ENCODE measurements around the gene PHF21A. TPM values are rescaled to one million over a fixed set of nuclear protein-coding genes. Genes with fewer than 3 reads are reported as not detected.

PHF21A gene
- polyA plus RNA-seq, 3 donors, result 6.2 to 95.2 (median 14.0) TPM

GRCh38 chr11:45933131-45933831 is 188.0 kb downstream of the PHF21A start:
- H3K79me2 ChIP-seq (ENCODE audit: insufficient read depth, low read length), result peaks cover 38% of the 10 kb centered on the region
- H3K9me3 ChIP-seq (replicated peaks in 1 of 2; ENCODE audit: control insufficient read depth in 1 of 2, insufficient read depth in 1 of 2, low read length in 2 of 2), result no peaks in the 10 kb centered on the region
- H3K27ac ChIP-seq (ENCODE audit: low read depth in 1 of 2, low read length in 2 of 2), result peak overlapping the region; percentile 38 to 72
- H3K9me3 Mint-ChIP-seq, result no peaks in the 10 kb centered on the region
- H3K27me3 ChIP-seq (ENCODE audit: control insufficient read depth in 2 of 2, insufficient read depth in 2 of 2, low read length in 2 of 2), result no peaks in the 10 kb centered on the region
- H3K4me3 ChIP-seq (replicated peaks in 1 of 3; ENCODE audit: low read depth in 2 of 3, low read length in 3 of 3), result peak overlapping the region in 1 of 3 experiments; percentile 48
- peak overlapping the region; percentile 10 for H3K9ac ChIP-seq (ENCODE audit: insufficient read depth, low read length, poor library complexity, severe bottlenecking)
- H3K27me3 Mint-ChIP-seq (ENCODE audit: low read depth in 3 of 3), result no peaks in the 10 kb centered on the region
- H3K36me3 Mint-ChIP-seq, result peaks cover 52 to 80% of the 10 kb centered on the region in 2 donors
- peaks cover 78% of the 10 kb centered on the region for H3K4me1 Mint-ChIP-seq
- H3K4me3 Mint-ChIP-seq, result peak overlapping the region; percentile 62 to 68
- intact Hi-C loops (cut with micrococcal nuclease), result no loop called here
- peaks cover 75 to 80% of the 10 kb centered on the region in 2 donors for H3K4me1 ChIP-seq (ENCODE audit: control insufficient read depth in 1 of 2, insufficient read depth in 2 of 2, low read length in 2 of 2)
- H3K4me2 ChIP-seq (replicated peaks; ENCODE audit: extremely low read depth, low read length, poor library complexity, severe bottlenecking), result peak overlapping the region; percentile 66
- peaks cover 38 to 63% of the 10 kb centered on the region in 2 donors for H3K36me3 ChIP-seq (replicated peaks in 1 of 2; ENCODE audit: control insufficient read depth in 1 of 2, insufficient read depth in 2 of 2, low read length in 2 of 2)
- peak; percentile 22 to 33 (median 23) for DNase-seq
- H3K27ac Mint-ChIP-seq, result peak overlapping the region; percentile 58 to 89 (median 80)
- no peak overlapping the region for H2AFZ ChIP-seq (ENCODE audit: insufficient read depth, low read depth, low read length, poor library complexity, severe bottlenecking)
- peaks cover 67% of the 10 kb centered on the region for H4K20me1 ChIP-seq (ENCODE audit: insufficient read depth, low read length)
- WGBS (ENCODE audit: insufficient coverage), result 22% methylated on average over 4 of the region's 15 CpGs
- TF ChIP-seq CTCF (IDR thresholded peaks at IDR 0.05), result no peak

- no peak for TF ChIP-seq CTCF (IDR thresholded peaks at IDR 0.05)
- peak overlapping the region in 6 of 7 donors; percentile 56 to 80 (median 64) for H3K27ac Mint-ChIP-seq
- no peak overlapping the region for H3K4me3 ChIP-seq (replicated peaks in 1 of 3; ENCODE audit: low read depth in 2 of 3, low read length in 3 of 3)
- H3K27me3 Mint-ChIP-seq (ENCODE audit: low read depth in 3 of 3), result no peaks in the 10 kb centered on the region
- 86% methylated on average over 4 of the region's 8 CpGs for WGBS (ENCODE audit: insufficient coverage)
- H3K4me1 ChIP-seq (ENCODE audit: control insufficient read depth in 1 of 2, insufficient read depth in 2 of 2, low read length in 2 of 2), result peaks cover 75 to 80% of the 10 kb centered on the region in 2 donors
- peaks cover 43 to 69% of the 10 kb centered on the region in 2 donors for H3K36me3 Mint-ChIP-seq
- H3K36me3 ChIP-seq (replicated peaks in 1 of 2; ENCODE audit: control insufficient read depth in 1 of 2, insufficient read depth in 2 of 2, low read length in 2 of 2), result peaks cover 30 to 53% of the 10 kb centered on the region in 2 donors
- H3K27ac ChIP-seq (ENCODE audit: low read depth in 1 of 2, low read length in 2 of 2), result peak overlapping the region; percentile 39 to 50
- intact Hi-C loops (cut with micrococcal nuclease), result no loop called here
- H3K9me3 Mint-ChIP-seq, result no peaks in the 10 kb centered on the region
- no peak overlapping the region for H3K4me2 ChIP-seq (replicated peaks; ENCODE audit: extremely low read depth, low read length, poor library complexity, severe bottlenecking)
- peaks cover 63% of the 10 kb centered on the region for H4K20me1 ChIP-seq (ENCODE audit: insufficient read depth, low read length)
- H3K79me2 ChIP-seq (ENCODE audit: insufficient read depth, low read length), result peaks cover 38% of the 10 kb centered on the region
- H2AFZ ChIP-seq (ENCODE audit: insufficient read depth, low read depth, low read length, poor library complexity, severe bottlenecking), result no peak overlapping the region
- peak overlapping the region; percentile 16 to 37 for H3K4me3 Mint-ChIP-seq
- peak overlapping the region; percentile 42 for H3K9ac ChIP-seq (ENCODE audit: insufficient read depth, low read length, poor library complexity, severe bottlenecking)
- no peaks in the 10 kb centered on the region for H3K9me3 ChIP-seq (replicated peaks in 1 of 2; ENCODE audit: control insufficient read depth in 1 of 2, insufficient read depth in 1 of 2, low read length in 2 of 2)
- no peak for DNase-seq
- H3K27me3 ChIP-seq (ENCODE audit: control insufficient read depth in 2 of 2, insufficient read depth in 2 of 2, low read length in 2 of 2), result no peaks in the 10 kb centered on the region
- H3K4me1 Mint-ChIP-seq, result peaks cover 86% of the 10 kb centered on the region
These were observed 189.0 kb downstream of the PHF21A start for GRCh38 chr11:45932217-45932616.

Measured in CD14-positive monocyte (primary cell).